NCI-H748 (cell line): ENCODE results near the gene RPL39L.
"Not testable (repeated sequence)": the region's sequence is repeated elsewhere in the genome, so short reads cannot be mapped to it uniquely, and the experiment has no call there.

Experiments
- DNase-seq: peaks from one replicate; lab custom pipeline; 2025; ENCODE audit not compliant: unreplicated experiment; lab: John Stamatoyannopoulos, UW

RPL39L gene

DNA sequence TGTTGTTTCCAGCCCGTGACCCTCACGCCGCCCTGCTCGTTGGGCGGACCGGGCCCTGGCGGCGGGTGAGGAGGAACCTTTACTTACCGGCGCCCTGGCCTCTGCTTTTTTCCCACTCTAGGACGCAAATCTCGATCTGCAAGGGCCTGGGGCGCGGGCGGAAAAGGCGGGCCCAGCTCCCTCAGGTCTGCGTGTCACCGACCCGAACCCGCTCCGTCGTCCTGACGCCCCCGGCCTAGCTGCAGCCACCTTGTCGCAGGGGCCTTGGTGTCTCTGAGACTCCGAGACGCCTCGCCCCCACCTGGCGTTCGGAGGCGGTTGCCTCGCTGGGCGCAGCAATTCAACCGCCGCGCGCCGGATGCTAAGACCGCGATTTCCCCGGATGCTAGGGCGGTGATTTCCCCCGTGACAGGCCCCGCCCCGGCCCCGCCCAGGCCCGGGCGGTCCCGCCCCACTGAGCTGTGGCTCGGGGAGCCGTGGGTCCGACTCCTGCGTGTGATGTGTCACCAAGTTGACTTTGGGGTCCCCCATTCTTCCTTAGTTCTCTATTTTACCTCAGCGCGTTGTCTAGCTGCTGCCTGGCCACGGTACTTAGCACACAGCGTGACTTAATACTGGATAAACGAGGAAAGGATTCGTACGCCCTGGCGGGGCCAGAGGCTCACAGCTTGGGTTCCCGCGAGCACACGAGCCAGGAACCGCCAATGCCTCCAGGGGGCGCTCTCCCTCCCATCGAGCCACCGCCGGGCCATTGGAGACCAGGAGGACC, at the start of gene RPL39L:
Gene RPL39L, minus strand, starts transcription at position 371 of the 769 bp plus-strand sequence. CDS start 18,196 bp downstream, outside the sequence.
- DNase-seq: peak; percentile 1

DNA sequence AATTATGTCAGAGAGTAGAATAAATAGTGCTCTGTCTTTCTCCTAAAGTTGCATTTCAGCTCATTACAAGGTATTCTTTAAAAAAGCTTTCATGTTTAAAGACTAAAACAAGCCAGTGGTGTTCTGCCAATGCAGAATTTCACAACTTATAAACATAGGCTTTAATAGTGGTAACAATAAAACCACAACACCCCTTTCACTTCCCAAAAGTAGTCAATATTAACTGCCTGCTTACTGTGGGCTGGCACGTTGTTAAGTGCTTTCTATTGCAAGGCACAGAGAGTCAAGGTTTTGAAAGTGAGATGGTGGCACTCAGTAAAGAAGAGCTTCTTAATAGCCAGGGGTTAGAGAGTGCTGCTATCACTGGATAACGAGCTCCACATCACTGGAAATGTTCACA, 49.6 kb upstream of the RPL39L start:
- DNase-seq: no peak

DNA sequence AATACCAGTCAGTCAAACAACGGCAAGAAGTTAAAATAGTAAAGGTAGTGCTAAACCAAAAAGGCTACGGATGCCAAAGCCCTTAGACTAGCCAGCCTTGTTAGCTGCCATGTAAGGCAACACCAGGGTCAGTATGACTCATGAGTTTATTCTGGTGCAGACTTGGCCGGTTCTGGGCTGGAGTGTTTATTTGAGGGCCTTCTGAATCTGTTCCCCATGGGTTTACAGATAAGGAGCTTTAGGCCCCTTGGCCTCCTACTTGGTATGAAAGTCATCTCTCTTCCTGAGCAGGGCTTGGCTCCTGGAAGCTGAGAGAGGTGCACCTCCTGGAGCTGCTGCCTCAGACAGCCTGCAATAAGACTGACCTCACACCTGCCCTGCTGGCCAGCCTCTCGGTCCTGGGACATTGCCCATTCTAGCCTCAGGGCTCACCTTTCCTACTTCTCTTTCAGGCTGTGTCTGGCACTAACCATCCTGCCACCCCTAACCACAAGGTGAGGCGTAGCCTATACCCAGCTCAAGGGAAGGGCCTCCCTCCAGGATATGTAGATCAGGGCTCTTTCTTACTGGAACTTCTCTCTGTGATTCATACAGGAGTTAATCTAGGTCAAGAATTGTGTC, 47.6 kb upstream of the RPL39L start:
- no peak for DNase-seq

- no peak for DNase-seq
These were observed 47.1 kb upstream of the RPL39L start for GRCh38 chr3:187186375-187186774.

DNA sequence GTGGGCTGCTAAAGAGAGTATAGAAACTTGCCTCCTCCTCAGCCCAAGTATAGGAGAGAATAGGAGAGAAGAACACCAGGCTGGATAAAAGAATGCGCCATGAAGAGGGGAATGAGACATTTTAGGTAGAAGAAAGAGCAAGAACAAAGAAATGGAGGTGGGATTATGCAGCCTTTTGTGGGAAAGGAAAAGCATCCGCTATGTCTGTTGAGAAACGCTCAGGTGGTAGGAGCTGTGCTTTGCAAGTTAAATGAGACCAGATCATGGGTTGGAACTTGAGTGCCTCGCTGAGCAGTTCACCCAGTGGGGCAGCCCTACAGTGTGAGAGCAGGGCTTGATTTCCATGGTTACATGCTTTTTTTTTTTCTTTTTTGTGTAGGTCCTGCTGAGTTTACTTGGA, 46.5 kb upstream of the RPL39L start:
- DNase-seq: no peak

DNA sequence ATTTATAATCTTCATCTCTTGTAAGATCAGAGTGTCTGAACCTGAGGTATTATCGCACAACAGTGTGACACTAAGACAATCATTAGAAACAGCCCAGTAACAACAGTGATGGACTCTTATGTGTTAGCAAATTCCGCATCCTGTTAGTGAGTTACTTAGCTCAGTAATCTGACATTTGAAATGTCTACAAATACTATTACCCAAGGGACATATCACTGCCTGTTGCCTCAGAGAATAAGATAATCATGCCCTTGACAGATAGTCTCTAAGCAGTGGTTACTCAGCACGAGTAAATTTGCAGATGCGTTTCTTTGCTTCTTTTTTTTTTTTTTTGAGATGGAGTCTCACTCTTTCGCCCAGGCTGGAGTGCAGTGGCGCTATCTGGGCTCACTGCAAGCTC, 44.6 kb upstream of the RPL39L start:
- no peak for DNase-seq

- DNase-seq: no peak
These were observed 44.0 kb upstream of the RPL39L start for GRCh38 chr3:187183210-187183862.

GRCh38 chr3:187181454-187182170, 42.3 kb upstream of the RPL39L start:
- no peak for DNase-seq

DNA sequence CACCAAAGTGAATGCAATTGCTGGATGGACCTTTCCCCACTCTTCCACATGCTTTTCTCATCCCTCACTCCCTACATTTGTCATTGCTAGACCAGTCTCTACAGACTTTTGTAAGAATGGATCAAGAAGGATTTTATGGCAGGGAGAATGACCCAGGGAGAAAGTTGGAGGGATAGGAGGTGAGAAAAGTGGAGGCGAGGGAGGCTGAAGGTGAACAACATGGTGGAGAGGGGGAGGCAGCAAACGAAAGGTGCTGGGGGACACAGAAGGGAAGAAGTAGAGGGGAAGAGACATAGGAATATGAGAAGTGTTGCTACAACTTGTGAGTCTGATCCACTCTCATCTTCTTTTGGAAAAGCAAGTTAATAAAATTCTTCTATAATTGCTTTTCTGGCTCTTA, 33.6 kb upstream of the RPL39L start:
- DNase-seq: no peak

GRCh38 chr3:187170911-187171310, 31.6 kb upstream of the RPL39L start:
- not testable (repeated sequence) for DNase-seq

- no peak for DNase-seq
These were observed 30.1 kb upstream of the RPL39L start for GRCh38 chr3:187169231-187169960.

GRCh38 chr3:187167777-187168176, 28.5 kb upstream of the RPL39L start:
- no peak for DNase-seq

DNA sequence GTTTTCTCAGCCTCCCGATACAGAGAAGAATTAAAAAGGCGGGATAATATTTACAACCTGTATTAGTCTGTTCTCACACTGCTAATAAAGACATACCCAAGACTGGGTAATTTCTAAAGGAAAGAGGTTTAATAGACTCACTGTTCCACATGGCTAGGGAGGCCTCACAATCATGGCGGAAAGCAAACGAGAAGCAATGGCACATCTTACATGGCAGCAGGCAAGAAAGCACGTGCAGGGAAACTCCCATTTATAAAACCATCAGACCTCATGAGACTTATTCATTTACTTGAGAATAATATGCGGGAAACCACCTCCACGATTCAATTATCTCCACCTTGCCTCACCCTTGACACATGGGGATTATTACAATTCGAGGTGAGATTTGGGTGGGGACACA, 27.5 kb upstream of the RPL39L start:
- no peak for DNase-seq

DNA sequence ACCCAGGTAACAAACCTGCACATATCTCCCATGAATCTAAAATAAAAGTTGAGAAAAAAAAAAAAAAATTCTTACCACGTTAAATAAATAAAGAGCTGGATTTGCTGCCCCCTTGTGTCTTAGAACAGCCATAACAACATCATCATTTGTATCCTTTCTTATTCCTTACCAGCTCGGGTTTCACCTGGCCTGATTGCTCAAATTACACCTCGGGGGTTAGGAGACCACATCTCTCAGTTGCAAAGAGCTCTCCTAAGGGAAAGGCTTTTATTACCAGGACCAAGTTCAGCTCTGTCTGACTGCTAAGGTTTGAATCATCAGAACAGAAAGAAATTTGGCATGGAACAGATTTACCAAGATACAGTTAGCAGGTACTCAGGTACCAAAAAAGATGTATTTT, 25.8 kb upstream of the RPL39L start:
- peak; percentile 48 for DNase-seq

DNA sequence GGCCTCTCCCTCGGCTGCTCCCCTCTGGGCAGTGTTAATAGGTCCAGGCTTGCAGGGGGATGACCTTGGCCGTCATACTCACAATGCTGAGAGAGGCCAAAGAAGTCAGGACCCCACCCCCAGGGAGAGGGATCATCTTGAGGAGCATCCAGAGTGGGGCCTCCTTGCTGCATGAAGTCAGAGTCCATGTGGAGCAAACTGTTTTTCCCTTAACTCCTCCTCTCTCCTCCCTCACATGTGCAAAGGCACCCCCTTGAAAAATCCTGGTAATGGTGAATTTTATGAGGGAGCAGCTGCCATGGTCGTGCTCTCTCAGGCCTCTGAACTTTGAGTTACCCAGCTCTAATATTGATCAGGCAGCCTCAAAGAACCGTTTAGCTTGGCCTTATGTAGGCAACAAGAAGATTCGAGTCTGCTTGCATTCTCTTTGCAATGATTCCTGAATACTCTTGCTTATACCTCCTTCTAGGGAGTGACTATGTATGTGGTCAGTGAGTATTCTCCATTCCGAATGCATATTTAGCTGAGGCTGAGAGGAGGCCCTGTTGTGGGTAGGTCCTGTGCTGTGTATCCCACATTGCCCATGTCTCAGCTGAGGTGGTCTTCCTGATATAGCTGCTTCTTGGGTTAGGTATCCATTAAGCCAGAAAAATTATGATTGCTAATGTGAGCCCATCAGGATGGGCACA, 23.1 kb upstream of the RPL39L start:
- no peak for DNase-seq

- no peak for DNase-seq
These were observed 22.3 kb upstream of the RPL39L start for GRCh38 chr3:187161556-187161955.

DNA sequence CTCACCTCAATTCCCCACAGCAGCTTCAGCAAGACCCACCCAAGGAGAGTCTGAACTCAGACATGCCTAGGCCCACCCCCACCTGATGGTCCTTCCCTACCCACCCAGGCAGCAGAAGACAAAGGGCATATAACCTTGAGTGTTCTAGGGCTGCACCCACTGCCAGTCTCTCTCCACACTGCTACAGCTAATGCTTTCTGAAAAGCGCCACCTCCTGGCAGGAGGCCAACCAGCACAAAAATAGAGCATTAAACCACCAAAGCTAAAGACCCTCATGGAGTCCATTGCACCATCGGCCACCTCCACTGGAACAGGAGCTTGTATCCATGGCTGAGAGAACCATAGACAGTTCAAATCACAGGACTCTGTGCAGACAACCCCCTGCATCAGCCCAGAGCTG, 11.3 kb upstream of the RPL39L start:
- DNase-seq: peak; percentile 1

DNA sequence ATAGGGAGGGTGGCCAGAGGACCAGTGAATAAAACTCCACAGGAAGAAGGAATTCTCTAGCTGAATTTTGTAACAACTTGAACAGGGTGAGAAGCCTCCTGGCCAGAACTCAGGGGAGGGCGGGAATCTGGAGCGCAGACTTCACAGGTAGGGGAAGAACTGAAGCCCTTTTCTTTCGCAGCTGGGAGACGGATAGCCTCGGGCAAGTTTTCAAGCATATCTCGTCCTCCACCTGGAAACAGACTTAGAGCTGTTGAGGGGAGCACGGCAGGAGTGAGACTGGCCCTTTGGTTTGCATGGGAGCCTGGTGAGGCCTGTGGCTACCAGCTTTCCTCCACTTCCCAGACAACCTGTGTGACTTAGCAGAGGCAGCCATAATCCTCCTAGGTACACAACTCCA, 10.9 kb upstream of the RPL39L start:
- DNase-seq: no peak

DNA sequence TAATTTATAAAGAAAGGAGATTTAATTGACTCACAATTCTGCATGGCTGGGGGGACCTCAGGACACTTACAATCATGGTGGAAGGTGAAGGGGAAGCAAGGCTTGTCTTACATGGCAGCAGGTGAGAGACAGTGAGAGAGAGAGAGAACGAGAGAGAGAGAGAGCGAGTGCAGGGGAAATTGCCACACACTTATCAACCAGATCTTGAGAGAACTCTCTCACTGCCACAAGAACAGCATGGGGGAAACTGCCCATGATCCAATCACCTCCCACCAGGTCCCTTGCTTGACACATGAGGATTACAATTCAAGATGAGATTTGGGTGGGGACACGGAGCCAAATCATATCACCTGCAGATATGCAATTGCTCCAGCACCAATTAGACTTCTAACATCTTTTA, 7.1 kb upstream of the RPL39L start:
- DNase-seq: no peak

GRCh38 chr3:187145149-187145895, 6.0 kb upstream of the RPL39L start:
- no peak for DNase-seq
